Measurements from ENCODE around the gene PSEN1. TPM values are rescaled to one million over a fixed set of nuclear protein-coding genes. Genes with fewer than 3 reads are reported as not detected.
A peak's percentile ranks its signal among the peaks of the same experiment; 100 is the strongest.

Gene PSEN1
- total RNA-seq, 1 donor from 2014 or later = 53.9 TPM

DNA sequence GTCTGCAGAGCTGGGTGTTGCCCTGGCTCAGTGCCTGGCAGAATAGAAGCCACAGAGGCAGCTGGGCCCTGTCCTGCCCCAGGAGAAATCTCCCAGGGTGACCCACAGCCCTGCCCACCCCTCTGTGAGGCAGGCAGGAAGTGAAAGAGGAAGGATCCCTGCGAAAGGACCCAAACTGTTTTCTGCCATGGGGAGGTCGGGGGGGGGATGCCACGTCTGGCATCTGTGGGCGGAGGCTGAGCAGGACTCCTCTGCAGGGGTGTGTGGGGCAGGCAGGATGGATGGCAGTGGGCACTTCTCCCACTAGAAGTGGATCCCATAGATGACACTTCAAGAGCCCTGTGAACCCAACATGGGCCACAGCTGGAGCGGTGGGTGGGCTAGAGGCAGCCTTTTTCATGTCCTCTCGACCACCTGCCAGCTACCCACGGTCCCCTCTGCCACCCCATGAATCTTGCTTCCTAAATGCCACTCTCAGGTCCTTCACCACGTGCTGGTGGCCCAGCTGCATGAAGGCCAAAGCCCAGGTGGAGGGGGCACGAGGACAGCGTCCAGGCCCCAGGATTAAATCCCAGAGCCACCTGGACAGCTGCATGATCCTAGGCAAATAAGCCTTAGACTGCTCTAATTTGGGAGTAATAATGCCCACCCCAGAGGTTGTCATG, 104.6 kb downstream of the PSEN1 start:
- peaks cover 65% of the 10 kb centered on the region for H3K27me3 Mint-ChIP-seq (ENCODE audit: low read depth)
- peaks cover 23% of the 10 kb centered on the region for H3K4me1 Mint-ChIP-seq
- TF ChIP-seq, protein P1, sequence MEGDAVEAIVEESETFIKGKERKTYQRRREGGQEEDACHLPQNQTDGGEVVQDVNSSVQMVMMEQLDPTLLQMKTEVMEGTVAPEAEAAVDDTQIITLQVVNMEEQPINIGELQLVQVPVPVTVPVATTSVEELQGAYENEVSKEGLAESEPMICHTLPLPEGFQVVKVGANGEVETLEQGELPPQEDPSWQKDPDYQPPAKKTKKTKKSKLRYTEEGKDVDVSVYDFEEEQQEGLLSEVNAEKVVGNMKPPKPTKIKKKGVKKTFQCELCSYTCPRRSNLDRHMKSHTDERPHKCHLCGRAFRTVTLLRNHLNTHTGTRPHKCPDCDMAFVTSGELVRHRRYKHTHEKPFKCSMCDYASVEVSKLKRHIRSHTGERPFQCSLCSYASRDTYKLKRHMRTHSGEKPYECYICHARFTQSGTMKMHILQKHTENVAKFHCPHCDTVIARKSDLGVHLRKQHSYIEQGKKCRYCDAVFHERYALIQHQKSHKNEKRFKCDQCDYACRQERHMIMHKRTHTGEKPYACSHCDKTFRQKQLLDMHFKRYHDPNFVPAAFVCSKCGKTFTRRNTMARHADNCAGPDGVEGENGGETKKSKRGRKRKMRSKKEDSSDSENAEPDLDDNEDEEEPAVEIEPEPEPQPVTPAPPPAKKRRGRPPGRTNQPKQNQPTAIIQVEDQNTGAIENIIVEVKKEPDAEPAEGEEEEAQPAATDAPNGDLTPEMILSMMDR (conservative IDR thresholded peaks at IDR 0.05) = no peak
- H3K27ac Mint-ChIP-seq (ENCODE audit: unreplicated experiment) = no peak overlapping the region
- no peak overlapping the region for H3K4me3 Mint-ChIP-seq
- H3K9me3 Mint-ChIP-seq = no peaks in the 10 kb centered on the region
- no peak for DNase-seq (ENCODE audit: low read depth, low spot score)
- peaks cover 2% of the 10 kb centered on the region for H3K36me3 Mint-ChIP-seq (ENCODE audit: low read depth)

DNA sequence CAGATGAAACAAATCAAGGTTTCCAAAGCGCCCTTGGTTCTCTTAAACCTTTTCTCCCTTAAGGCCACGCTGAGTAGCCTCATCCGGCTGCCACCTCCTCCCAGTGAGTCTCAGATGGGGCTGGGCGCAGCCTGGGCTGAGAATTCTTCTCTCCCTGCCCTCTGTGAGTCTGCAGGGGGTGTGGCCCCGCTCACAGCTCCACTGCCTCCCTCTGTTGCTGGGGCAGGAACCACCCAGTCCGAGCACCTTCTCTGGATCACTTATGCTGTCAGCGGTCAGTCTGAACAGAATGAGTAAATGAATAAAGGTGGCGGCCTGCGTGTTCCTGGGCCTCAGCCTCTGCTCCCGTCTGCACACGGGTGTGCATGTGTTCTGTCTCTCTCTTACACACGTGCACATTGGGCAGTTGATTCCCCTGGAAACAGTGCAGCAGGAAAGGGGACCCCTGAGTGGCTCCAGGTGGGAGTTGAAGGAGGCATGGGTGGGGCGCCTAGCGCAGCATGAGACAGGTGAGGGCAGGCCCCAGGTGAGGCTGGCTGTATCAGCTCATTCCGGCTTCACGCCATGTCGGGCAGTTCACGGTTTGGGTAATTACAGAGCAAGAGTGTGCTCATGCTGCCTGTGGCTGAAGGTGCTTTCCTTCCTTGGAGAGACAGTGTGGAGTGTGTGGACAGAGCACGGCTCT, 105.3 kb downstream of the PSEN1 start:
- no peak overlapping the region for H3K27ac Mint-ChIP-seq (ENCODE audit: unreplicated experiment)
- H3K27me3 Mint-ChIP-seq (ENCODE audit: low read depth) = peaks cover 58% of the 10 kb centered on the region
- peaks cover 20% of the 10 kb centered on the region for H3K4me1 Mint-ChIP-seq
- peaks cover 2% of the 10 kb centered on the region for H3K36me3 Mint-ChIP-seq (ENCODE audit: low read depth)
- H3K9me3 Mint-ChIP-seq = no peaks in the 10 kb centered on the region
- peak overlapping the region; percentile 20 for H3K4me3 Mint-ChIP-seq
- TF ChIP-seq, protein P1 (conservative IDR thresholded peaks at IDR 0.05) = no peak
- DNase-seq (ENCODE audit: low read depth, low spot score) = no peak

DNA sequence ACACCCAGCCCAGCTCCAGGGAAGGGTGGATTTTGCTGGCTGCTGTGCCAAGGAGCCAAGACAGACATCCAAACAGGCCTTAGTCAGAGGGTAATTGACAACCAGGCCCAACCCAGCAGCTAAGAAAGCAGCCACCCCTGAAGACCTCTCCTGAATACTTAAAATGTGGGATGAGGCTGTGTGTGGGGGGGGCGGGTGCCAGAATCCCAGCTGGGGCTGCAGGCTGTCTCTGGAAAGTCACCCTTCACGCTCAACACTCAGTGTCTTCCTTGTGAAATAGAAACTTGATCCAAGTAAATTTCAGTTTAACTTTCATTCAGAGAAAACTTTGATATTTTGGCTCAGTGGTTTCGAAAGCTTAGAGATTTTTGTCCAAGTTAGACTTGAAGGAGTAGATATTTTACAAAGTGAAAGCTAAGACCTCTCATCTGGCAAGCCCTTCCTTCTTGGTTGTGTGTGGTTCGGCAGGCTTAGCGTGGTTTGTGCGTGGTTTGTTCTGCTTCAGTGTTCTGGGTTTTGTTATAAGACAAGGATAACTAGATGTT, 106.1 kb downstream of the PSEN1 start:
- no peak for DNase-seq (ENCODE audit: low read depth, low spot score)
- H3K4me3 Mint-ChIP-seq = no peak overlapping the region
- no peaks in the 10 kb centered on the region for H3K36me3 Mint-ChIP-seq (ENCODE audit: low read depth)
- peaks cover 51% of the 10 kb centered on the region for H3K27me3 Mint-ChIP-seq (ENCODE audit: low read depth)
- peaks cover 16% of the 10 kb centered on the region for H3K4me1 Mint-ChIP-seq
- no peaks in the 10 kb centered on the region for H3K9me3 Mint-ChIP-seq
- TF ChIP-seq, protein P1 (conservative IDR thresholded peaks at IDR 0.05) = no peak
- peak overlapping the region; percentile 35 for H3K27ac Mint-ChIP-seq (ENCODE audit: unreplicated experiment)

DNA sequence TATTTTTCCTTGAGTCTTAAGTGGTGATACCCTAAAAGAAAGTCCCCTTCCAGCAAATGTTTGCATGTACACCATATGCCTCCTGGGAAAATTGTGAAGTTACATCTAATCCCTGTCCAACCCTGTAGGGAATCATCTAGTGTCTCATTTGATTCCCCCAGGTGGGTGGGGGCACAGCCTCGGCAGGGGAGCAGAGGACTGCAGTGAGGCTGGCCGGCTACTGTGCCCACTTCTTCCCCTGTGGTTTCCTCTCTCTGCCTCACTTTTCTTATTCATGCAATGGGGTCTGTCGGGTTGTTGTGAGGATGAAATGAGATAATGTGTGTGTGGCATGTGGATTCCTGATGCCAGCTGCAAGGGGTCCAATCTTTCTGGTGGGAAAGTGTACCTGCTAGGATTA, 107.0 kb downstream of the PSEN1 start:
- DNase-seq (ENCODE audit: low read depth, low spot score) = no peak
- no peaks in the 10 kb centered on the region for H3K9me3 Mint-ChIP-seq
- H3K4me3 Mint-ChIP-seq = no peak overlapping the region
- no peak overlapping the region for H3K27ac Mint-ChIP-seq (ENCODE audit: unreplicated experiment)
- H3K27me3 Mint-ChIP-seq (ENCODE audit: low read depth) = peaks cover 49% of the 10 kb centered on the region
- TF ChIP-seq, protein P1 (conservative IDR thresholded peaks at IDR 0.05) = no peak
- H3K36me3 Mint-ChIP-seq (ENCODE audit: low read depth) = no peaks in the 10 kb centered on the region
- peaks cover 16% of the 10 kb centered on the region for H3K4me1 Mint-ChIP-seq

DNA sequence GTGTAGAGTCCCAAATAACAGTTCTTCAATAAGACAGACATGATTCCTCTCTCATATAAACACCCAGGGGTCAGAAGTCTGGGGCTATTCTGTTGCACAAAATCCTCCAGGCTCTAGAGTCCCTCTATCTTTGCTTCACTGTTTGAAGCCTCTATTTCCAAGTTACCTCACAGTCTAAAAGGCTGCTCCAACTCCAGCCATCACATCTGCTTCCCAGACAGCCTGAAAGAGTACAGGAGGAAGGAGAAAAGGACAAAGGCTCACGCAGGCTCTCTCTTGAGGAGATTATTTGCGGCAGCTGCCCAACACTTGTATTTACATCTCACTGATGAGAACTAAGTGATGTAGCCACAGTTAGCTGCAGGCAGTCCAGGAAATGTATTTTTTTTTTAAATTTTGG, 107.4 kb downstream of the PSEN1 start:
- no peaks in the 10 kb centered on the region for H3K36me3 Mint-ChIP-seq (ENCODE audit: low read depth)
- TF ChIP-seq, protein P1 (conservative IDR thresholded peaks at IDR 0.05) = no peak
- DNase-seq (ENCODE audit: low read depth, low spot score) = no peak
- no peaks in the 10 kb centered on the region for H3K9me3 Mint-ChIP-seq
- peaks cover 45% of the 10 kb centered on the region for H3K27me3 Mint-ChIP-seq (ENCODE audit: low read depth)
- H3K4me3 Mint-ChIP-seq = no peak overlapping the region
- peaks cover 12% of the 10 kb centered on the region for H3K4me1 Mint-ChIP-seq
- H3K27ac Mint-ChIP-seq (ENCODE audit: unreplicated experiment) = no peak overlapping the region

All from neural crest cell (in vitro differentiated cells).